ENCODE measurements around the gene IRF2.

IRF2 gene

DNA sequence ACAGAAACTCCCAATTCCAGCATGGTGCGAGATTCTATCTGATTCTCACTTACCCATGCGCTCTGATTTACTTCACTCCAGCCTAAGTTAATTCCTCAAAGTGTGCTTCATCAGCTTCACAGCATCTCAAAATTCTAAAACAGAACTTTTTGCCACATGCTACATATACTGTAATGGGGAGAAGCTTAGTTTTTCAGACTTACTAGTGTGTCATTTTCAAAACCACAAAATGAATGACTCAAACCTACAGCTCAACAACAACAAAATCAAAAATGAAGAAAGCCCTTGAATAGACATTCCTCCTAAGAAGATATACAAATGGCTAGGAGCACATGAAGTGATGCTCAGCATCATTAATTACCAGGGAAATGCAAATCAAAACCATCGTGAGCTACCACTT is 14.9 kb downstream of the IRF2 start:
- peaks cover 87% of the 10 kb centered on the region for H3K79me2 ChIP-seq (ENCODE audit: insufficient read depth, low read depth)
- peak overlapping the region; percentile 26; the same call in 1 of the 2 replicates for H3K9ac ChIP-seq
- peak overlapping the region; percentile 72 for H3K4me2 ChIP-seq
- H3K36me3 ChIP-seq (ENCODE audit: insufficient read depth) = no peaks in the 10 kb centered on the region
- H4K20me1 ChIP-seq (ENCODE audit: insufficient read depth) = no peaks in the 10 kb centered on the region
- peak overlapping the region; percentile 68 for H3K27ac ChIP-seq
- no peak for TF ChIP-seq CTCF (conservative IDR thresholded peaks at IDR 0.05; ENCODE audit: low read depth, low read length)
- H3K27me3 ChIP-seq (ENCODE audit: insufficient read depth, low read depth) = no peaks in the 10 kb centered on the region
- no peak overlapping the region for H2AFZ ChIP-seq (ENCODE audit: low read depth)
- H3K4me3 ChIP-seq (IDR thresholded peaks at IDR 0.05; ENCODE audit: insufficient read depth, low read depth, low read length) = no peak overlapping the region
- H3K4me1 ChIP-seq (ENCODE audit: low read depth, poor library complexity, severe bottlenecking) = peaks cover 75% of the 10 kb centered on the region

DNA sequence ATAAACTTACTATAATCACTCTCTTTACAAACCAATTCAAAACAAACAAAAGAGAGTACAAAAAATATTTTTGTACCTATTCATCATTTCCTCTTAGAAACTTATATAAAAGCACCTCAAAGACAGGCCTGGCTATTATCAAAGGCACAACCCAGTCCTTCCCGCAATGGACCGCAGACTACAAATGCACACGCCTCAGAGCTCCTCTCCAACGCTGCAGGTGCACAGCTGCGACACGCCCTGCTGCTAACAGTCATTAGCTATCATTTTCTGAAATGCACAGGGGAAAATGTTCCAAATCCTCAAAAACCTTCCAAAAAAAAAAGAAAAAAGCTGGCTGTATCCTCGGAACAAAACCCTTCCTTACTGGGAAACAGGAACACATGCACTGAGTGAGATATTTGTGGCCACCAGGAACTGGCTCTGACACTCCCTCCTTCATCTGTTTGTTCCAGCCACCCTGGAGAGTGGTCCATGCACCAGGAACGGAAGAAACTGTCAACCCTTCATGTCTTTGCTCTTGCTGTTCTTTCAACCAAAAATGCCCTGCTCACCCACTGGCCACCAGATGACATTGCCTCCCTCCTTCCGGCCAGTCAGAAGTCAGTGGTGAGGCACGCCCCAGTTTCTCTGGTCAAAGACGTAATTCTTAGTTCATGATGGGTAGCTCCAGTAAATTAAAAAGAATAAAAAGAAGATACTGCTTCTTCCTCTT is 16.7 kb downstream of the IRF2 start:
- H3K4me3 ChIP-seq (IDR thresholded peaks at IDR 0.05; ENCODE audit: insufficient read depth, low read depth, low read length) = no peak overlapping the region
- 0 out of 2 replicates have a peak, but pooled peaks have one; percentile 25 for TF ChIP-seq CTCF (conservative IDR thresholded peaks at IDR 0.05; ENCODE audit: low read depth, low read length)
- no peaks in the 10 kb centered on the region for H4K20me1 ChIP-seq (ENCODE audit: insufficient read depth)
- peaks cover 90% of the 10 kb centered on the region for H3K79me2 ChIP-seq (ENCODE audit: insufficient read depth, low read depth)
- peak overlapping the region; percentile 68 for H3K27ac ChIP-seq
- peak overlapping the region; percentile 72 for H3K4me2 ChIP-seq
- no peaks in the 10 kb centered on the region for H3K27me3 ChIP-seq (ENCODE audit: insufficient read depth, low read depth)
- H3K4me1 ChIP-seq (ENCODE audit: low read depth, poor library complexity, severe bottlenecking) = peaks cover 87% of the 10 kb centered on the region
- peak overlapping the region; percentile 26; the same call in 1 of the 2 replicates for H3K9ac ChIP-seq
- H3K36me3 ChIP-seq (ENCODE audit: insufficient read depth) = no peaks in the 10 kb centered on the region
- no peak overlapping the region for H2AFZ ChIP-seq (ENCODE audit: low read depth)

- Histone ChIP-seq H2AFZ (ENCODE audit: low read depth) (no peak overlapping the region), H3K27ac (peak overlapping the region; percentile 68), H4K20me1 (ENCODE audit: insufficient read depth) (no peaks in the 10 kb centered on the region), H3K9ac (no peak overlapping the region), H3K4me3 (IDR thresholded peaks at IDR 0.05; ENCODE audit: insufficient read depth, low read depth, low read length) (no peak overlapping the region), H3K79me2 (ENCODE audit: insufficient read depth, low read depth) (peaks cover 92% of the 10 kb centered on the region), H3K36me3 (ENCODE audit: insufficient read depth) (no peaks in the 10 kb centered on the region), H3K4me1 (ENCODE audit: low read depth, poor library complexity, severe bottlenecking) (peaks cover 85% of the 10 kb centered on the region), H3K27me3 (ENCODE audit: insufficient read depth, low read depth) (no peaks in the 10 kb centered on the region), H3K4me2 (peak overlapping the region; percentile 72; the same call in 1 of the 2 replicates)
- TF ChIP-seq CTCF (conservative IDR thresholded peaks at IDR 0.05; ENCODE audit: low read depth, low read length) = no peak
These were observed 18.0 kb downstream of the IRF2 start for GRCh38 chr4:184456337-184456736.

GRCh38 chr4:184455299-184455698 is 19.1 kb downstream of the IRF2 start:
- Histone ChIP-seq H3K4me3 (IDR thresholded peaks at IDR 0.05; ENCODE audit: insufficient read depth, low read depth, low read length) (no peak overlapping the region), H3K27ac (no peak overlapping the region), H3K27me3 (ENCODE audit: insufficient read depth, low read depth) (no peaks in the 10 kb centered on the region), H3K36me3 (ENCODE audit: insufficient read depth) (no peaks in the 10 kb centered on the region), H3K9ac (no peak overlapping the region), H3K4me1 (ENCODE audit: low read depth, poor library complexity, severe bottlenecking) (peaks cover 88% of the 10 kb centered on the region), H3K4me2 (no peak overlapping the region), H2AFZ (ENCODE audit: low read depth) (no peak overlapping the region), H4K20me1 (ENCODE audit: insufficient read depth) (no peaks in the 10 kb centered on the region), H3K79me2 (ENCODE audit: insufficient read depth, low read depth) (peaks cover 92% of the 10 kb centered on the region)
- no peak for TF ChIP-seq CTCF (conservative IDR thresholded peaks at IDR 0.05; ENCODE audit: low read depth, low read length)
